H9 (cell line): ENCODE measurements around the gene IL17REL. TPM values are rescaled to one million over a fixed set of nuclear protein-coding genes. Genes with fewer than 3 reads are reported as not detected.

Experiments
- DNase-seq: peaks from one replicate; pipeline ENCODE4 v3.0.0-alpha.2; 2017
- H2AFZ ChIP-seq: one replicate; pipeline ENCODE4 v1.6.1; 2013; ENCODE audit warnings: mild to moderate bottlenecking, low read length, control low read depth, moderate library complexity
- H2AK5ac ChIP-seq: 2 replicates; pipeline ENCODE4 v1.6.1; 2013; ENCODE audit warnings: low read length, control low read depth, mixed read lengths; ENCODE audit not compliant: insufficient read length
- H2BK120ac ChIP-seq: one replicate; pipeline ENCODE4 v1.6.1; 2013; ENCODE audit warnings: low read depth, mild to moderate bottlenecking, low read length, control low read depth, inconsistent platforms; ENCODE audit not compliant: poor library complexity, severe bottlenecking
- H2BK12ac ChIP-seq: 2 replicates; pipeline ENCODE4 v1.6.1; 2013; ENCODE audit warnings: low read length, control low read depth, mixed read lengths, low read depth; ENCODE audit not compliant: insufficient read length
- H2BK15ac ChIP-seq: 2 replicates; pipeline ENCODE4 v1.6.1; 2013; ENCODE audit warnings: low read depth, low read length, control low read depth
- H2BK20ac ChIP-seq: one replicate; pipeline ENCODE4 v1.6.1; 2013; ENCODE audit warnings: low read depth, mild to moderate bottlenecking, low read length, control low read depth, inconsistent platforms; ENCODE audit not compliant: poor library complexity, severe bottlenecking
- H2BK5ac ChIP-seq: 2 replicates; pipeline ENCODE4 v1.6.1; 2013; ENCODE audit warnings: low read length, control low read depth, mixed read lengths; ENCODE audit not compliant: insufficient read length
- H3K14ac ChIP-seq: 2 replicates; pipeline ENCODE4 v1.6.1; 2013; ENCODE audit warnings: low read length, control low read depth; ENCODE audit not compliant: insufficient read depth
- H3K18ac ChIP-seq: 2 replicates; pipeline ENCODE4 v1.6.1; 2013; ENCODE audit warnings: low read depth, mild to moderate bottlenecking, mixed read lengths, low read length, control low read depth; ENCODE audit not compliant: insufficient read length
- H3K23ac ChIP-seq: 2 replicates; pipeline ENCODE4 v1.6.1; 2013; ENCODE audit warnings: low read length, control low read depth, mixed read lengths, low read depth; ENCODE audit not compliant: insufficient read length
- H3K23me2 ChIP-seq: 2 replicates; pipeline ENCODE4 v1.6.1; 2013; ENCODE audit warnings: low read depth, mild to moderate bottlenecking, mixed read lengths, low read length, control low read depth; ENCODE audit not compliant: insufficient read length, poor library complexity, severe bottlenecking
- H3K27ac ChIP-seq: 2 replicates; pipeline ENCODE4 v1.5.1; 2013; ENCODE audit warnings: low read length, control low read depth, mixed read lengths, low read depth; ENCODE audit not compliant: insufficient read length
- H3K27me3 ChIP-seq: 2 replicates; pipeline ENCODE4 v1.6.1; 2013; ENCODE audit warnings: low read length, control low read depth, inconsistent platforms; ENCODE audit not compliant: insufficient read depth
- H3K4ac ChIP-seq: 2 replicates; pipeline ENCODE4 v1.6.1; 2013; ENCODE audit warnings: low read depth, mild to moderate bottlenecking, control low read depth, inconsistent platforms, low read length, moderate library complexity
- H3K4me1 ChIP-seq: 2 replicates; pipeline ENCODE4 v1.6.1; 2013; ENCODE audit warnings: low read length, control low read depth, inconsistent platforms; ENCODE audit not compliant: insufficient read depth
- H3K4me2 ChIP-seq: 2 replicates; pipeline ENCODE4 v1.6.1; 2013; ENCODE audit warnings: low read length, control low read depth, mixed read lengths; ENCODE audit not compliant: insufficient read length, insufficient read depth
- H3K56ac ChIP-seq: 2 replicates; pipeline ENCODE4 v1.6.1; 2013; ENCODE audit warnings: low read depth, mild to moderate bottlenecking, mixed read lengths, low read length, control low read depth; ENCODE audit not compliant: insufficient read length
- H3K79me1 ChIP-seq: 2 replicates; pipeline ENCODE4 v1.6.1; 2013; ENCODE audit warnings: low read depth, mild to moderate bottlenecking, moderate library complexity, low read length, control low read depth, inconsistent platforms; ENCODE audit not compliant: insufficient read depth, poor library complexity, severe bottlenecking
- H3K79me2 ChIP-seq: 2 replicates; pipeline ENCODE4 v1.6.1; 2013; ENCODE audit warnings: low read length, control low read depth, inconsistent platforms; ENCODE audit not compliant: insufficient read depth
- H3K9ac ChIP-seq: 2 replicates; pipeline ENCODE4 v1.6.1; 2013; ENCODE audit warnings: low read length, control low read depth, mixed read lengths; ENCODE audit not compliant: insufficient read length; ENCODE audit errors: extremely low read depth
- H3K9me3 ChIP-seq: one replicate; pipeline ENCODE4 v1.6.1; 2013; ENCODE audit warnings: low read depth, low read length, inconsistent platforms; ENCODE audit not compliant: control insufficient read depth
- H3T11ph ChIP-seq: one replicate; pipeline ENCODE4 v1.6.1; 2013; ENCODE audit warnings: mild to moderate bottlenecking, low read length, control low read depth, inconsistent platforms
- H4K20me1 ChIP-seq: one replicate; pipeline ENCODE4 v1.6.1; 2013; ENCODE audit not compliant: control insufficient read depth, insufficient read length, insufficient read depth
- H4K5ac ChIP-seq: 2 replicates; pipeline ENCODE4 v1.6.1; 2013; ENCODE audit warnings: low read depth, mild to moderate bottlenecking, mixed read lengths, low read length, control low read depth; ENCODE audit not compliant: insufficient read length
- H4K8ac ChIP-seq: replicated peaks from 2 replicates; pipeline ENCODE4 v1.6.1; 2013; ENCODE audit warnings: low read length, control low read depth, mixed read lengths, low read depth; ENCODE audit not compliant: insufficient read length
- H4K91ac ChIP-seq: 2 replicates; pipeline ENCODE4 v1.6.1; 2013; ENCODE audit warnings: low read depth, mild to moderate bottlenecking, moderate library complexity, mixed read lengths, low read length, control low read depth; ENCODE audit not compliant: insufficient read length
- H3K27ac Mint-ChIP-seq, 3 experiments: 2 replicates in 2 of 3; 3 replicates in 1 of 3; pipeline ENCODE4 v1.8.0; 2020 to 2021; ENCODE audit warnings: mixed read lengths in 3 of 3, mild to moderate bottlenecking in 1 of 3, moderate library complexity in 1 of 3
- H3K27me3 Mint-ChIP-seq: 2 replicates; pipeline ENCODE4 v1.8.0; 2021; ENCODE audit warnings: low read depth, mild to moderate bottlenecking, moderate library complexity, mixed read lengths
- H3K36me3 Mint-ChIP-seq, 3 experiments: 2 replicates in 2 of 3; 3 replicates in 1 of 3; pipeline ENCODE4 v1.8.0; 2020 to 2021; ENCODE audit warnings: low read depth in 3 of 3, mixed read lengths in 3 of 3; ENCODE audit not compliant: insufficient read depth in 1 of 3
- H3K4me1 Mint-ChIP-seq, 2 experiments: 2 replicates each; pipeline ENCODE4 v1.8.0; 2020; ENCODE audit warnings: mixed read lengths in 2 of 2
- H3K4me3 Mint-ChIP-seq, 2 experiments: 2 replicates in 1 of 2; 3 replicates in 1 of 2; pipeline ENCODE4 v1.8.0; 2020 to 2021; ENCODE audit warnings: mild to moderate bottlenecking in 2 of 2, mixed read lengths in 2 of 2, moderate library complexity in 1 of 2
- H3K9me3 Mint-ChIP-seq, 2 experiments: 2 replicates in 1 of 2; 3 replicates in 1 of 2; pipeline ENCODE4 v1.8.0; 2020; ENCODE audit warnings: mild to moderate bottlenecking in 2 of 2, mixed read lengths in 2 of 2, moderate library complexity in 1 of 2
- WGBS: extraction: QIAGEN DNeasy Blood & Tissue Kit; methylation state at CpG from one replicate; pipeline ENCODE4 v1.1.7; 2013; ENCODE audit warnings: missing lambda C conversion rate, low lambda C conversion rate, mixed read lengths; ENCODE audit not compliant: insufficient read length; ENCODE audit errors: extremely low coverage; 5-methylcytosine and 5-hydroxymethylcytosine counted together
- total RNA-seq: library from RNA; stranded (reverse); gene quantifications from 2 replicates; pipeline ENCODE4 v1.2.1, GENCODE V29; 2021
- TF ChIP-seq, protein P1 (sequence below): fragments of 200-600 bp; sonication (generic); conservative IDR thresholded peaks from 3 replicates; pipeline ENCODE4 v1.8.0; 2021; ENCODE audit warnings: antibody characterized with exemption, mild to moderate bottlenecking

Gene IL17REL
- total RNA-seq, 1 experiment from 2014 or later, result 0.20 TPM

DNA sequence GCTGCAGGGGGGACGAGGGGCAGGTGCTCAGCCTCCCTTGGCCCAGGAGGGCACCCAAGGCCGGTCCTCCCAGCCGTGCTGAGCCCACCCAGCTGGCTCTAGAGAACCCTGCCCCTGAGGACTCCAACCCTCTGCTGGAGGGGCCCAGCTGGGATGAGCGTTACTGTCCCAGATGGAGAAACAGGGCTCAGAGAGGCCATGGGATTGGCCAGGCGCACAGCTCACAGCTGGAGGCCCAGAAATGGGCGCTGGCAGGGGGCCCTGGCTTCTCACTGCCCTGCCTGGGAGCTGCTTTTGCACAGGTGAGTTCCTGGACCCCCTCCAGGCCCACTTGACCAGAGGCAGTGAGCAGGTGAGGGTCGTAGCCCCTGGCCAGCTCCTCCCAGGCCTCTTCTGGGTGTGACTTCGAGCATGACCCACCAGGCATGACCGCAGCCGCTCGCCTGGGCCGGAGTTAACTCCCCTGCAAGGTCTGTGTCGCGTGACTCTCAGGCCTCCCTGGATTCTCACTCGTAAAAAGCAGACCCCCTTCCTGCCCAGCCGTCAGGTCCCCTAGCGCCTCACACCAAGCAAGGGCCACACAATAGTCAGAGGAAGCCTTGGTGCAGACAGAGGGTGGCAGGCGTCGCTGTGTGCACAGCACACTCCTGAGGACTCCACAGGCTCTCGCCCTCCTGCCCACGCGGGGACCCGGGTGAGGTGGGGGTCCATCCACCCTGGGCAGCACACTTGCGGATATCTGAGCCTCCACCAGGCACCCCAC, 19.7 kb upstream of the IL17REL start:
- Histone ChIP-seq H2BK12ac (no peak overlapping the region), H3T11ph (no peak overlapping the region), H2BK120ac (no peak overlapping the region), H4K91ac (no peak overlapping the region), H4K8ac (no peak overlapping the region), H3K79me1 (no peaks in the 10 kb centered on the region), H3K4me1 (no peaks in the 10 kb centered on the region), H2BK20ac (no peak overlapping the region), H2AK5ac (no peak overlapping the region), H2BK15ac (no peak overlapping the region), H3K4me2 (no peak overlapping the region), H3K27ac (no peak overlapping the region), H3K18ac (no peak overlapping the region), H3K4ac (no peak overlapping the region), H3K23me2 (peaks cover 4% of the 10 kb centered on the region), H2BK5ac (no peak overlapping the region), H4K5ac (no peak overlapping the region), H2AFZ (no peak overlapping the region), H3K27me3 (peaks cover 2% of the 10 kb centered on the region; the same call in 1 of the 2 replicates), H3K56ac (no peak overlapping the region), H3K23ac (no peak overlapping the region), H4K20me1 (no peaks in the 10 kb centered on the region), H3K9me3 (no peaks in the 10 kb centered on the region), H3K79me2 (no peaks in the 10 kb centered on the region), H3K14ac (no peak overlapping the region), H3K9ac (no peak overlapping the region)
- TF ChIP-seq, protein P1, sequence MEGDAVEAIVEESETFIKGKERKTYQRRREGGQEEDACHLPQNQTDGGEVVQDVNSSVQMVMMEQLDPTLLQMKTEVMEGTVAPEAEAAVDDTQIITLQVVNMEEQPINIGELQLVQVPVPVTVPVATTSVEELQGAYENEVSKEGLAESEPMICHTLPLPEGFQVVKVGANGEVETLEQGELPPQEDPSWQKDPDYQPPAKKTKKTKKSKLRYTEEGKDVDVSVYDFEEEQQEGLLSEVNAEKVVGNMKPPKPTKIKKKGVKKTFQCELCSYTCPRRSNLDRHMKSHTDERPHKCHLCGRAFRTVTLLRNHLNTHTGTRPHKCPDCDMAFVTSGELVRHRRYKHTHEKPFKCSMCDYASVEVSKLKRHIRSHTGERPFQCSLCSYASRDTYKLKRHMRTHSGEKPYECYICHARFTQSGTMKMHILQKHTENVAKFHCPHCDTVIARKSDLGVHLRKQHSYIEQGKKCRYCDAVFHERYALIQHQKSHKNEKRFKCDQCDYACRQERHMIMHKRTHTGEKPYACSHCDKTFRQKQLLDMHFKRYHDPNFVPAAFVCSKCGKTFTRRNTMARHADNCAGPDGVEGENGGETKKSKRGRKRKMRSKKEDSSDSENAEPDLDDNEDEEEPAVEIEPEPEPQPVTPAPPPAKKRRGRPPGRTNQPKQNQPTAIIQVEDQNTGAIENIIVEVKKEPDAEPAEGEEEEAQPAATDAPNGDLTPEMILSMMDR, result no peak
- DNase-seq, result no peak
- no peaks in the 10 kb centered on the region for H3K4me1 Mint-ChIP-seq
- H3K36me3 Mint-ChIP-seq, result no peaks in the 10 kb centered on the region
- peaks cover 27% of the 10 kb centered on the region for H3K27me3 Mint-ChIP-seq
- no peak overlapping the region for H3K4me3 Mint-ChIP-seq
- no peak overlapping the region for H3K27ac Mint-ChIP-seq
- no CpG with 5 or more reads among the region's 24 CpGs for WGBS
- no peaks in the 10 kb centered on the region for H3K9me3 Mint-ChIP-seq
